ENCODE results near the gene HAVCR2.

- TF ChIP-seq CTCF (IDR thresholded peaks at IDR 0.05; ENCODE audit: low read length) (no peak), EZH2 (IDR thresholded peaks at IDR 0.05; ENCODE audit: borderline replicate concordance, low read length) (no peak)
These were observed 60.9 kb downstream of the HAVCR2 start for GRCh38 chr5:157047898-157048297.
